NOMO-1 (cell line): ENCODE data around the gene HMCN2.

Experiments
- DNase-seq, 2 experiments: peaks; one replicate each; lab custom pipeline; 2025; ENCODE audit not compliant: unreplicated experiment in 2 of 2; lab: John Stamatoyannopoulos, UW

Gene HMCN2

DNA sequence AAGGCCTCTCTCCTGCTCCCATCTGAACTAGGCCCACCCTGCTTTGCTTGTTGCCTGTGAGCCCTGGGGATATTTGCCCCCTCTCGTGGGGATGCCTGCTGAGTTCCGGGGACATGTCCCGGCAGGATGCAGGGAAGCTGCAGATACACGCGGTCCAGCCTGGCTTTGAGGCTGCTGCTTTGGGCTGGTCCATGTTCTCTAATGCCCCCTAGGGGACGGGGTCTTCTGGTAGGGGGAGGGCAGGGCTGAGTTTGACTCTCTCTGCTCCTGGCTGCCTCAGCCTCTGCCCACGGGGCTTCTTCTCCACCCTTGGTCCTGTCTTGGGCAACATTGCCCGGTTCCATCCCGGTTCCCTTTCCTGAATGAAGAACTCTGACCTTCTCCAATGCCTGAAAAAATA is 94.3 kb downstream of the HMCN2 start:
- no peak for DNase-seq

DNA sequence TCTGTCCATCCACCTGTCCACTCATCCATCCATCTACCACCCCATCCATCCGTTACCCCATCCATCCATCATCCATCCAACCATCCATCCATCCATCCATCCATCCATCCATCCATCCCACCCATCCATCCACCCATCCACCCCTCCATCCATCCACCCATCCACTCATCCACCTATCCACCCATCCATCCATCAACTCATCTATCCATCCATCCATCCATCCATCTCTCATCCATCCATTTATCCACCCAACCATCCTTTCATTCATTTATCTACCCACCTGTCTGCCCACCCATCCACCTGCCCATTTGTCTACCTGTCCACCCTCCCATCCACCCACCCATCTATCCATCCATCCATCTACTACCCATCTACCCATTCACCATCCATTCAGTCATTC is 95.1 kb downstream of the HMCN2 start:
- DNase-seq, result no peak

DNA sequence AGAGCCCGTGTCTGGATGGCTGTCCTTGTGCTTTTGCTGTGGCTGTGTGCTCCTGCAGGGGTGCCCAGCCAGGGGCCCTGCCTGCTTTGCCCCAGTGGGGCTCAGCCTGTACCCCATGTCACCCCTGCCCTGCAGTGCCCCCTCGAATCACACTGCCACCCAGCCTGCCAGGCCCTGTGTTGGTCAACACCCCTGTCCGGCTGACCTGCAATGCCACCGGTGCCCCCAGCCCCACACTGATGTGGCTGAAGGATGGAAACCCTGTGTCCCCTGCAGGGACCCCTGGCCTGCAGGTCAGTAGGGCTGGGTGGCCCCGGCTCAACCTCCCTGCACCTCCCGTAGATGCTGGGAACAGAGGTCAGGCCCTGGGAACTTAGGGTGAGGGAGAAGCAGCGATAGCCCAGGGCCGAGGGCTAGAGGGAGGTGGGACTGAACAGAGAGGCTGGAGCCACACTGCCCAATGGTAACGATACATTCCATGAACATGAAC is 96.4 kb downstream of the HMCN2 start:
- no peak for DNase-seq

DNA sequence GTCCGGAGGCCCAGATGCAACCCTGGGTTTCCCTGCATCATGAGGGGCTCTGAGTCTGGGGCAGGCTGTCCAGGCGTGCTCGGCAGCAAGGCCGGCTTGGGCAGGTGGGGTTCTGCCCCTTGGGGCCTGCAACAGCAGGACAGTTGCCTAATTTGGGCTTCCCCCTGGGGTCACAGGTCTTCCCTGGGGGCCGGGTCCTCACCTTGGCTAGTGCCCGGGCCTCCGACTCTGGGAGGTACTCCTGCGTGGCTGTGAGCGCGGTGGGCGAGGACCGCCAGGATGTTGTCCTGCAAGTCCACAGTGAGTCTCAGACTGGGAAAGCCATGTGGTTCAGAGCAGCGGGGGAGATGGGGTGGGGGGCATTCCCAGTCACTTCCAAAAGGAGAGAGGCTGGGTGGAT is 97.1 kb downstream of the HMCN2 start:
- DNase-seq, result no peak

DNA sequence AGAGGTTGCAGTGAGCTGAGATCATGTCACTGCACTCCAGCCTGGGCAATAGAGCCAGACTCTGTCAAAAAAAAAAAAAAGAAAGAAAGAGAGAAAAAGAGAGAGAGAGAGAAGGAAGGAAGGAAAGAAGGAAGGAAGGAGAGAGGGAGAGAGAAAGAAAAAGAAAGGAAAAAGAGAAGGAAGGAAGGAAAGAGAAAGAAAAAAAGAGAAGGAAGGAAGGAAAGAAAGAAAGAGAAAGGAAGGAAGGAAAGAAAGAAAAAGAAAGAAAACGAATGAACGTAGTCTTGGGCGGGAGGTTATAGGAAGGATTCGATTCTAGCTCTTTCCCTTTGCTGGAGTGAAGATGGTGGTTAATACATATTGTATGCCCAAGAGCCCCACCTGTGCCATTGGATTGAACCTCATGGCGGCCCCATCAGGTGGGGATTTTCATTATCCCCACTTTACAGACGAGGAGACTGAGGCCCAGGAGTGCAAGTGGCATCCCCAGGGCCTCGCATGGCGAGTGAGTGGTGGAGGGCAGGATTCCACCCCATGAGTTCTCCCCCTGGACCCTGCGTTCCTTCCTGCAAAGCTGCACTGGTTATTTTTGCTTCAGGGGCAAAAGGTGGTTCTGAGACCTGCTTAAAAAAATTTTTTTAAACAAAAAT is 98.3 kb downstream of the HMCN2 start:
- no peak for DNase-seq

DNA sequence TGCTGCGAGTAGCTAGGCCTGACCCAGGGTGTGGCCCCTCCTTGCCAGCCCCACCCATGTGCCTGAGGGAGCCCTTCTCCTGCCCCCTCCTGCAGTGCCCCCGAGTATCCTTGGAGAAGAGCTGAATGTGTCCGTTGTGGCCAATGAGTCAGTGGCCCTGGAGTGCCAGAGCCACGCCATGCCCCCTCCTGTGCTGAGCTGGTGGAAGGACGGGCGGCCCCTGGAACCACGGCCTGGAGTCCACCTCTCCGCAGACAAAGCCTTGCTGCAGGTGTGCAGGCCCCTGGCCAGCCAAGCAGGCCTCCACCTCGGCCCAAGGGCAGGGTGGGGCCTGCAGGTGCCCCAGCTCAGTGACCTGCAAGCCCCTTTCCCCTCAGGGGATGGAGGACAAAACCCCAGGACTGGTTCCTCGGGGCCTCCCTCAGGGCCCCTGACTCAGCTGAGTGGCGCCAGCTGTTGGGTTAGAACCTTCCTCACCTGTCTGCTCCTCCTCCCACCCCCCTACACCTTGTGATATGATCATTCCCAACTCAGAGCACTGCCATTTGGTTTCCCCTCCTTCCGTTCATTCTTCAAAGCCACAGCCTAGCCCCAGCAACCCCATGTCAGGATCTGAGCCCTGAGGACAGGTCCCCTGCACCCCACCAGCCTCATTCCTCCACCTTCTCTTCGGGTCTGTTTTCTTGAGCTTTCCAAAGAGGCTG is 99.2 kb downstream of the HMCN2 start:
- DNase-seq, result no peak

DNA sequence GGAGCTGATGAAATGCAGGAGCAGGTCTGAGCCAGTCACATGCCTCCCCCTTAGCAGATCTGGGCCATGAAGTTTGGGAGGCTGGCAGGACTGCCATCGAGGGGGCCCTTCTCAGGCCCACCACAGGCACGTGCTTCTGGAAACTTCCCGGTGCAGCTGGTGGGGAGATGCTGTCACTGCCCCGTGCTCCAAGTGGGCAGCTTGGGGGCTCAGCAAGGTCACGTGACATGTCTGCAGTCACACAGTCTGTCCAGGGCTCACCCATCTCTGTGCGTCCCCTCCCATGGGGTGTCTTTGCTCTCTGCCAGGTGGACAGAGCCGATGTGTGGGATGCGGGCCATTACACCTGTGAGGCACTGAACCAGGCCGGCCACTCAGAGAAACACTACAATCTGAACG is 99.8 kb downstream of the HMCN2 start:
- no peak for DNase-seq

DNA sequence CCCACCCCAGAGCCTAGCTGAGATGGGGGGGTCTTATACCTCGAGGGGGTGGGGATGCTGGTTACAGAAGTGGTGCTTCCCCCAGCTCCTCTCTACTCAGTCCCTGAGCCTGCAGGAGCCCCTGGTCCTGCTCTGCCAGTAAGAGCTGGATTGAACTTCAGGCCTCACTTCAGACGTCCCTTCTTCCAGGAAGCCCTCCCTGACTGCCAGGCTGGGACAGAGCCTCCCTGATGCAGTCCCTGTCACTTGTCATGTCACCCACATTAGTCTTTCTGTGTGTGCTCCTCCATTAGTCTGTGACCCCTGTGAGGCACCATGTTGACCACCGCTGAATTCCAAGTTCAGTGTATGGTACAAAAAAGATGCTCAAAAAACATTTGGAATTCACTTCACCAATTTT is 100.5 kb downstream of the HMCN2 start:
- DNase-seq, result no peak

DNA sequence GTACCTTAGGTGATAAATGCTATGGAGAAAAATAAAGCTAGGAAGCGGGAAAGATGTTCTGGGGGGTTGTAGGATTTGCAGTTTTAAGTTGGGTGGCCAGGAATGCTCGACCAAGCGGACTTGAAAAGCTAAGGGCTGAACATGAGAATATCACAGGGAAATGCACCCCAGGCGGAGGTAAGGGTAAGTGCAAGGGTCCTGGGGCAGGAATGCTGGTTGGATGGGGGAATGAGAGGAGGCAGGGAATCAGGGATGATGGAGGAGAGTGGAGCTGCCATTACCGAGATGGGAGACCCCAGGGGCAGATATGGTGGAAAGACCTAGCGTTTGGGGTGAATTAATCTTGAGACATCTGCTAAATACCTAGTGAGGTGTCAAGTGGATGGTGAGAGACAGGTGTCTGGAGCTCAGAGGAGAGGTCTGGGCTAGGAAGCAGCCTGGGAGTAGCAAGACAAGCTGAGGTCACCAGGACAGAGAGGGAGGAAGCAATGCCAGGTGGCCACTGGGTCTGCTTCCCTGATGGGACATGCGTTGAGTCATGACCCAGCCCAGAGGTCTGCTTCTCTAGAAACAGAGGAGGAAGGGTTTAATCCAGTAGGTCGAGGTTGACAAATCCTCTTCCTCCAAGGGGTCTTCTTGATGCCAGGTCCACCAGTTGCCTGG is 101.5 kb downstream of the HMCN2 start:
- DNase-seq, result no peak

DNA sequence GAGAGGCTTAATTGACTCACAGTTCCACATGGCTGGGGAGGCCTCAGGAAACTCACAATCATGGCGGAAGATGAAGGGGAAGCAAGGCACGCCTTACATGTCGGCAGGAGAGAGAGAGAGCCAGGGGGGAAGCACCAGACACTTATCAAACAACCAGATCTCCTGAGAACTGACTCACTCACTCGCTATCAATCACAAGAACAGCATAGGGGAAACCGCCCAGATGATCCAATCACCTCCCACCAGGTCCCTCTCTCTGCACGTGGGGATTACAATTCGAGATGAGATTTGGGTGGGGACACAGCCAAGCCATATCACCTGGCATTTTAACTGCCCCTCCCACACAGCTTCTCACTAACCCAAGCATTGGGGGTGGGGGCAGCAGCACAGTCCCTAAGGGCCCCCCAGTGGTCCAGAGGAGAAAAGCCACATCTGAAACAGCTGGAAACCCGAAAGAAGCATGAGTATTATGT is 103.1 kb downstream of the HMCN2 start:
- DNase-seq, result no peak

DNA sequence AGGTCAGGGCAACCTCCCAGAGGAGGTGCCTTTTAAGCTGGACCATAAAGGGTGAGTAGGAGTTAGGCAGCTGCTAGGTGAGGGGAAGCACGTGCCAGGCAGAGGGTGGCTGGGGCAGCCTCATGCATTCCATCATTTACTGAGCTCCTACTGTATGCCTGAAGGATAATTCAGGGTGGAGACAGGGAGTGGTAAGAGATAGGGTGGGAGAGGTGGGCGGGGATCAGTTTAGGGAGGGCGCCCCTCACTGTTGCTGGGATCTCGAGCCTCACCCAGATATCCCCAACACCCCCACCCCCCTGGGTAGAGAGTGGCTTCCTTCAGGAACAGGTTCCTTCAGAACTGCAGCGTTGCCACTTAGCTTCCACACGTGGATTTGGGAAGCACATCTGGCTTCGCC is 104.7 kb downstream of the HMCN2 start:
- DNase-seq, result no peak

DNA sequence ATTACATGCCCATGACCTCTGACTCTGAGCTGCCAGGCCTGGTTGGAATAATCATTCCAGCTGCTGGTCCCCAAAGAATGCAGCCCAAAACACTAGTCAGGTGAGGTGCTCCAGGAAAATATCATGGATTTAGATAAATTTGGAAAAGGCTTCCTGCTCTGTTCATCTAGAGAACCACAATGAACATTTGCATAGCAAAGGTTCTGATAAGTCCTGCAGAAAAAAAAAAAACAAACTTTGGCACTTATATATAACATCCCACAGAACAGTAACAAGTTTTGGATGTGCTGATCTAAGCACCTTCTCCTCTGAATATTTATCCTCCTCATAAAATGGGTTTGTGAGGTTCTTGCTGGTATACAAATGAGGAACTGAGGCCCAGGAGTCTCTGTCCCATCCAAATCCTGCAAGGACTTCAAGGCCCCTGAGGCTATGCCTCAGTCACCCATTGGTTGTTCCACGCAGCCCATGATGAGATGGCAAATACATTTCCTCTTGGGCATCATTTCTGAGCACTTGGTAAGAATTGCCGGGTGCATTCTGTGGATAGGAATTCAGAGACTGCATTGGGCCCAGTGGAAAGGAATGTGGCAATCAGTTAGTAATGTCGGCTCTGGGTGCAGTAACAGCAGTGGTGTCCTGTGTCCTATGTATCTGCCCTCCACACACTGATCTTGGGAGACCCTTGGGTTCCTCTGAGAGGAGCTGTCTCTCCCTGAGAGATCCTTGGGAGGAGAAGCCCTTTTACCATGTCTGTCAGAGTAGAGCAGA is 105.8 kb downstream of the HMCN2 start:
- DNase-seq, result no peak

DNA sequence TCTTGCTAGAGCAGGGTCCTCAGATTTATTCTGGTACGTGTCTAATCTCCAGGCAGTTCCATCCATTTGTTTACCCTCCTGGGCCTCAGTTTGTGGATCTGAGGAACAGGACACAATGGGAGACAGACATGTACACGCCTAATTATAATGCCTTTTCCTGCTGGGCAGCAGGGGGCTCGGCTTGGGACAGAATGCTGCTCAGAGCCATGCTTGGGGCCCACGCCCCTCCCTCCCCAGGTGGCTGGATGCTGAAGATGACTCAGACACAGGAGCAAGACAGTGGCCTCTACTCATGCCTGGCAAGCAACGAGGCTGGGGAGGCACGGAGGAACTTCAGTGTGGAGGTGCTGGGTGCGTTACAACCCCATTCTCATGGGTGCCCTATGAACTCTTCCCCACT is 106.5 kb downstream of the HMCN2 start:
- no peak for DNase-seq

DNA sequence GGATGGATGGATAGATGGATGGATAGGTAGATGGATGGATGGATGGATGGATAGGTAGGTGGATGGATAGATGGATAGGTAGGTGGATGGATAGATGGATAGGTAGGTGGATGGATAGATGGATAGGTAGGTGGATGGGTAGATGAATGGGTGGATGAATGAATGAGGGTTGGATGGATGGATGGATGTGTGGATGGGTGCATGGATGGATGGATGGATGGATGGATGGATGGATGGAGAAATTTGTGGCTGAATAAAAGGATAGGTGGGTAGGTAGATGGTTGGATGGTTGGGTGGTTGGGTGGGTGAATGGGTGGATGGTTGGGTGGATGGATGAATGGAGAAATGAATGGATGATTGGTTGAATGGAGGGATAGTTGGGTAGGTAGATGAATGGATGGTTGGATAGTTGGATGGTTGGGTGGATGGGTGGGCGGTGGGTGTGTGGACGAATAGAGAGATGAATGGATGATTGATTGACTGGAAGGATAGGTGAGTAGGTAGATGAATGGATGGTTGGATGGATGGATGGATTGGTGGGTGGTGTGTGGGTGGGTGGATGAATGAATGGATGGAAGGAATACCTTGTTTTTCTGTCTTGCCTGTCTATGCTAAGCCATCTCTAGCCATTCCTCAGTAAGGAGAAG is 108.2 kb downstream of the HMCN2 start:
- DNase-seq, result no peak

DNA sequence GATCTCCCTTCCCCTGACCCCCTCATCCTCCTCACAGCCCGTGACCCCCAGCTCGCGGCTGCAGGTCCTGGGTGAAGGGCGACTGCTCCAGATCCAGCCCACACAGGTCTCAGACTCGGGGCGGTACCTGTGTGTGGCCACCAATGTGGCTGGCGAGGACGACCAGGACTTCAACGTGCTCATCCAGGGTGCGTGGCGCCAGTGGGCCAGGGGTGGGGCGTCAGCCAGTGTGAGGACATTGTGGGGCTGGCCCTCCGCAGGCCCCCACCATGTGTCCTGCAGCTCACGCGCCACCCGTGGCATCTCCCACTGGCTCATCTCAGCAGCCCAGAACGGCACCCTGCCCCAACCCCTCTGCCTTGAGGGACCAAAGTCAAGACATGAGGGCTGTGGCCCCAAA is 112.1 kb downstream of the HMCN2 start:
- no peak for DNase-seq

DNA sequence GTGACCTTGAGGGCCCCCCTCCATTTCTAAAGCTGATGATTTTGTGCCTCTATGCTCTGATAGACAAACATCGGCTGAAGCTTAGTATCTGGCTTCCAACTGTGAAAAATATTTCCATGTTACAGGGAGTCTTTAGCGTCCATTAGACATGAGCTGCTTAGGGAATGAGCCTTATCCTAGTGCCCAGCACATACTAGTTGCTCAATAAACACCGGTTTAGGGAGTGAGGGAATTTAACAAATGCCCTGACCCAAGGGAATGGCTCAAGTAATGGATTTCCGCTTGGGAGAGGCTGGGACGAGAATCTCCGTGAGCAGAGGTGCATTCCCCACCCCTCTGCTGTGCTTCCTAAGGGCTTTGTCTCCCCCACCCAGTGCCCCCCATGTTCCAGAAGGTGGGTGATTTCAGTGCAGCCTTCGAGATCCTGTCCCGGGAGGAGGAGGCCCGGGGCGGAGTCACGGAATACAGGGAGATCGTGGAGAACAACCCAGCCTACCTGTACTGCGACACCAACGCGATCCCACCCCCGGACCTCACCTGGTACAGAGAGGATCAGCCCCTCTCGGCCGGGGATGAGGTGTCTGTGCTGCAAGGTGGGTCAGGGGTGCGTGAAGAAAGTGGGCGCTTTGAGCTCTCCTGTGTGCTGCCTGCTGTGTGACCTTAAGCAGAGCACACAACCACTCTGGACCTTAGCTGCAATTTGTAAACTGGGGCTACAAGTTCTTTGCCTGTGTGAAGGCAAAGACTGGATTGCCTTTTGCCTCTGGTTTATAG is 113.5 kb downstream of the HMCN2 start:
- DNase-seq, result no peak

DNA sequence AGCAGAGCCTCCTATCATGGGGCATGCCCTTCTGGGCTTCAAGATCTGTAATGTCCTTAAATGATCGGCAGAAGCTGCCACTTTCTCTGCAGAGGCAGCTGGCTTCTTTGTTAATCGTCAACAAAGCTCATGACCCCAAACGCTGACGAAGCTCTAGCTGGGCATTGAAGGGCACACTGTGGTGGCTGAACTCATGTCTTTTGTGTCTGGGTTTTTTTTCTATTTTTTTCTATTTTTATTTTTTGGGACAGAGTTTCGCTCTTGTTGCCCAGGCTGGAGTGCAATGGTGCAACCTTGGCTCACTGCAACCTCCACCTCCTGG is 114.0 kb downstream of the HMCN2 start:
- no peak for DNase-seq

DNA sequence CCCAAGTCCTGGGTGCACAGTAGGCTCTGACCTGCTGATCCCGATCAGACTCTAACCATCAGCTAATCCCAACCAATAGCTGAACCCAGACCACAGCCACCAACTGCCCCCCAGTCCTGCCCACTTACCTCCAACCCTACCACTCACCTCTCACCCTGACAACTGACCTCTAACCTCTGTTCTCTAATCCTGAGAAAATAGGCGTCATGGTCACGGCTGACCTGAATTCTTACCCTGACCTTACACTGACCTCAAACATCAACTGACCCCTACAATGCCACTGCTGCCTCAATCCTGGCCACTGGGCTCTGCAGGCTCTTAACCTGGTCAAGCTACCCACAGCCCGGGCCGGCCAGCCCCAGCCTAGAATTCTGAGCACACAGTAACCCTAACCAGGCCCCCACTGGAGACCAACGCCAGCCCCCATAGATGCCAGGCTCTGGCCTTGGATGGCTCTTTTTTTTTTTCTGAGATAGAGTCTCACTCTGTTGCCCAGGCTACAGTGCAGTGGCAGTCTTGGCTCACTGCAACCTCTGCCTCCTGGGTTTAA is 115.4 kb downstream of the HMCN2 start:
- DNase-seq, result no peak

DNA sequence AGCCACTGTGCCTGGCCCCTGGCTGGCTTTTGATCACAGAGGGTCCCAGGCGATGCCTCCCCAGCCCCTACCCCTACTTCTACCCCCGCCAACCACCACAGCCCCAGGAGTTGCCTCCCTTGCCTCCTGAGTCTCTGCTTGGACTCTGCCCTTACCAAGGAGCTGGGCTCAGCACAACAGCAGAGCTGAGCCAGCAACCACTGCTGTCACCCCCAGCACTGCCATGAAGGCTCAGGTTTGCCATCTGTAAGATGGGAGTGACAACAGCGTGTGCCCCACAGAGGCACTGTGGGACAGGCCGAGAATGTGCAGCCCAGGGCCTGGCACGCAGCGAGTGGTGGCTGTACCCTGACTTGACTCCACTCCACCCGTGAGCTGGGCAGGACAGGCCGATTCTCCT is 116.1 kb downstream of the HMCN2 start:
- DNase-seq, result no peak

DNA sequence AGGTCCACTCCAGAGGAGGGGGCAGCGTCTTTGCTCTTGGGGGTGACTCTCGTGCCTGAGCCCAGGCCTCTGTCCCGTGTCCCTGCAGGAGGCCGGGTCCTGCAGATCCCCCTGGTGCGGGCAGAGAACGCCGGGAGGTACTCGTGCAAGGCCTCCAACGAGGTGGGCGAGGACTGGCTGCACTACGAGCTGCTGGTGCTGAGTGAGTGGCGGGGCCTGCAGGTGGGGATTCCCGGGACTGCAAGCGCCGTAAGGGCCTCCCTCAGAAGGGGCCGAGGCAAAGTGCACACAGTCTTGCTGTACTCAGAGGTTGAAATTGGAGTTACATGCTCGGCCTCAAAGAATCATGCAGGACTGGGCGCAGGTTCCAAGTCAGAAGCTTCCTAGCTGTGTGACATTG is 116.5 kb downstream of the HMCN2 start:
- no peak for DNase-seq
